GM19455 (cell line): ENCODE data around the gene IQCH.

Source experiments
- ATAC-seq: cut with Tn5 transposase; IDR thresholded peaks from one replicate; pipeline ENCODE4 v1.9.1; 2021; ENCODE audit not compliant: unreplicated experiment

The IQCH gene

GRCh38 chr15:67296684-67297083, 42.1 kb downstream of the IQCH start:
- no peak for ATAC-seq

- ATAC-seq: no peak
These were observed 45.9 kb downstream of the IQCH start for GRCh38 chr15:67300266-67301025.

- ATAC-seq: no peak
These were observed 49.1 kb downstream of the IQCH start for GRCh38 chr15:67303490-67304363.

- no peak for ATAC-seq
These were observed 50.2 kb downstream of the IQCH start for GRCh38 chr15:67304778-67305177.

- ATAC-seq: no peak
These were observed 50.9 kb downstream of the IQCH start for GRCh38 chr15:67305506-67305905.

GRCh38 chr15:67307156-67307555, 52.6 kb downstream of the IQCH start:
- ATAC-seq: no peak

- ATAC-seq: no peak
These were observed 53.5 kb downstream of the IQCH start for GRCh38 chr15:67307889-67308597.

GRCh38 chr15:67311731-67312130, 57.1 kb downstream of the IQCH start:
- ATAC-seq: no peak

- no peak for ATAC-seq
These were observed 65.4 kb downstream of the IQCH start for GRCh38 chr15:67319961-67320360.

- ATAC-seq: no peak
These were observed 66.8 kb downstream of the IQCH start for GRCh38 chr15:67321352-67321751.

- no peak for ATAC-seq
These were observed 67.9 kb downstream of the IQCH start for GRCh38 chr15:67322481-67322880.

- no peak for ATAC-seq
These were observed 72.7 kb downstream of the IQCH start for GRCh38 chr15:67327312-67327711.

- no peak for ATAC-seq
These were observed 73.2 kb downstream of the IQCH start for GRCh38 chr15:67327737-67328136.

GRCh38 chr15:67329984-67330733, 75.6 kb downstream of the IQCH start:
- ATAC-seq: no peak

GRCh38 chr15:67331676-67332075, 77.1 kb downstream of the IQCH start:
- no peak for ATAC-seq

GRCh38 chr15:67335026-67335425, 80.4 kb downstream of the IQCH start:
- ATAC-seq: no peak

- no peak for ATAC-seq
These were observed 81.1 kb downstream of the IQCH start for GRCh38 chr15:67335534-67336222.

- no peak for ATAC-seq
These were observed 86.0 kb downstream of the IQCH start for GRCh38 chr15:67340630-67341029.

GRCh38 chr15:67341539-67341938, 87.0 kb downstream of the IQCH start:
- ATAC-seq: no peak

- ATAC-seq: no peak
These were observed 88.6 kb downstream of the IQCH start for GRCh38 chr15:67343206-67343605.
